PFSK-1 (cell line): ENCODE results near the gene EDARADD.

Source experiments
- FOXP2 ChIP-seq: optimal IDR thresholded peaks from 2 replicates; pipeline ENCODE3; 2011; ENCODE audit warnings: borderline replicate concordance, control low read depth, inconsistent platforms; ENCODE audit not compliant: insufficient read depth; ENCODE audit errors: extremely low read length, extremely low read depth
- POLR2AphosphoS5 ChIP-seq: IDR thresholded peaks from 2 replicates; pipeline ENCODE4 v1.6.1; 2012; ENCODE audit warnings: low read depth, mild to moderate bottlenecking, control low read depth, low read length, moderate library complexity
- REST ChIP-seq, 2 experiments: IDR thresholded peaks; 2 replicates each; pipeline versions ENCODE4 v1.6.1 to v1.8.0; 2011 to 2012; ENCODE audit warnings: low read depth in 2 of 2, low read length in 2 of 2, control low read depth in 1 of 2, inconsistent platforms in 1 of 2, mild to moderate bottlenecking in 1 of 2, moderate library complexity in 1 of 2; ENCODE audit not compliant: insufficient read depth in 1 of 2
- SIN3A ChIP-seq: IDR thresholded peaks from 2 replicates; pipeline ENCODE4 v1.6.1; 2012; ENCODE audit warnings: mild to moderate bottlenecking, low read length, moderate library complexity, borderline replicate concordance; ENCODE audit not compliant: insufficient read depth
- TAF1 ChIP-seq: IDR thresholded peaks from 2 replicates; pipeline ENCODE4 v1.6.1; 2012; ENCODE audit warnings: low read length, control low read depth, borderline replicate concordance; ENCODE audit not compliant: insufficient read depth

Gene EDARADD

GRCh38 chr1:236524895-236525184, 130.8 kb downstream of the EDARADD start:
- TF ChIP-seq POLR2AphosphoS5 (no peak), REST (IDR thresholded peaks at IDR 0.05; ENCODE audit: insufficient read depth in 1 of 2, low read depth in 2 of 2, low read length in 2 of 2) (no peak), SIN3A (no peak), TAF1 (no peak), FOXP2 (no peak)

GRCh38 chr1:236526079-236526478, 132.0 kb downstream of the EDARADD start:
- TF ChIP-seq POLR2AphosphoS5 (no peak), TAF1 (no peak), SIN3A (no peak), FOXP2 (no peak), REST (IDR thresholded peaks at IDR 0.05; ENCODE audit: insufficient read depth in 1 of 2, low read depth in 2 of 2, low read length in 2 of 2) (no peak)

- TF ChIP-seq POLR2AphosphoS5 (no peak), FOXP2 (no peak)
Measured at GRCh38 chr1:236530286-236530685, 136.2 kb downstream of the EDARADD start.

- TF ChIP-seq REST (IDR thresholded peaks at IDR 0.05; ENCODE audit: insufficient read depth in 1 of 2, low read depth in 2 of 2, low read length in 2 of 2) (no peak), POLR2AphosphoS5 (no peak), TAF1 (no peak), SIN3A (no peak), FOXP2 (no peak)
Measured at GRCh38 chr1:236530959-236531358, 136.9 kb downstream of the EDARADD start.

- TF ChIP-seq TAF1, result no peak
- TF ChIP-seq SIN3A, result no peak
- TF ChIP-seq FOXP2, result no peak
Measured at GRCh38 chr1:236532850-236533249, 138.8 kb downstream of the EDARADD start.

GRCh38 chr1:236534151-236534651, 140.1 kb downstream of the EDARADD start:
- no peak for TF ChIP-seq SIN3A
- no peak for TF ChIP-seq REST (IDR thresholded peaks at IDR 0.05; ENCODE audit: insufficient read depth in 1 of 2, low read depth in 2 of 2, low read length in 2 of 2)
- no peak for TF ChIP-seq TAF1
- no peak for TF ChIP-seq FOXP2
- no peak for TF ChIP-seq POLR2AphosphoS5
